Adipocyte (in vitro differentiated cells): ENCODE results near the gene ASIC5.

ENCODE experiments used
- DNase-seq: peaks from one replicate; pipeline ENCODE4 v3.0.0-alpha.2; 2015; ENCODE audit warnings: low read depth
- H3K27me3 ChIP-seq: replicated peaks from 2 replicates; pipeline ENCODE4 v1.7.0; 2013; ENCODE audit warnings: mild to moderate bottlenecking, low read length, moderate library complexity; ENCODE audit not compliant: control insufficient read depth, insufficient read depth
- H3K36me3 ChIP-seq: 2 replicates; pipeline ENCODE4 v1.7.0; 2013; ENCODE audit warnings: low read length, mild to moderate bottlenecking, moderate library complexity; ENCODE audit not compliant: control insufficient read depth, insufficient read depth, severe bottlenecking
- H3K4me1 ChIP-seq: 2 replicates; pipeline ENCODE4 v1.7.0; 2013; ENCODE audit warnings: mild to moderate bottlenecking, low read length, moderate library complexity; ENCODE audit not compliant: control insufficient read depth, insufficient read depth
- H3K4me3 ChIP-seq: 2 replicates; pipeline ENCODE4 v1.7.0; 2013; ENCODE audit warnings: mild to moderate bottlenecking, low read length, moderate library complexity
- H3K9ac ChIP-seq: 2 replicates; pipeline ENCODE4 v1.7.0; 2013; ENCODE audit warnings: mild to moderate bottlenecking, low read length, moderate library complexity
- H3K9me3 ChIP-seq: 2 replicates; pipeline ENCODE4 v1.7.0; 2013; ENCODE audit warnings: mild to moderate bottlenecking, low read length, moderate library complexity; ENCODE audit not compliant: control insufficient read depth

The ASIC5 gene

DNA sequence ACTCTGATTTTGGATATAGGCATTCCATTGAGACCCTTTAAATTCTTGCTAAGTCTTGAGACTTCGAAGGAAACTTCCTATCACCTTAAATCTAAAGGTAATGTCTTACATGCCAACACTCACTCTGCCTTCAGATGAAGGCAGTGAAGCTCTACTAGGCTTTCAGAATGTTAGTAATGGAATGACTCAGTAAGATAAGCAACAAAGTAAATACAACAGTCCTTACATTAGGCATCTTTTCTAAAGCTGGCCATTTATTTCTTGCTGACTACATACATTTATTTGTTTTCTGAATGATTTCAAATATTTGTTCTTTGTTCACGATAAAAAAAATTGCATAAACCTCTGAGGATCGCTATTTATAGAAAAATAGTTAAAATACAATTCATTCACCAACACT is 43.5 kb downstream of the ASIC5 start:
- Histone ChIP-seq H3K9ac (no peak overlapping the region), H3K4me1 (peaks cover 20% of the 10 kb centered on the region), H3K27me3 (no peaks in the 10 kb centered on the region), H3K4me3 (no peak overlapping the region), H3K9me3 (no peaks in the 10 kb centered on the region), H3K36me3 (no peaks in the 10 kb centered on the region)
- peak; percentile 43 for DNase-seq

- DNase-seq = no peak
- H3K9me3 ChIP-seq = no peaks in the 10 kb centered on the region
- no peaks in the 10 kb centered on the region for H3K27me3 ChIP-seq
- no peak overlapping the region for H3K4me3 ChIP-seq
- no peaks in the 10 kb centered on the region for H3K36me3 ChIP-seq
- no peak overlapping the region for H3K9ac ChIP-seq
- H3K4me1 ChIP-seq = peaks cover 20% of the 10 kb centered on the region
Observed at GRCh38 chr4:155820887-155821518, 45.1 kb downstream of the ASIC5 start.

GRCh38 chr4:155819066-155819465 is 47.0 kb downstream of the ASIC5 start:
- no peaks in the 10 kb centered on the region for H3K9me3 ChIP-seq
- no peaks in the 10 kb centered on the region for H3K27me3 ChIP-seq
- peaks cover 20% of the 10 kb centered on the region for H3K4me1 ChIP-seq
- H3K4me3 ChIP-seq = peak overlapping the region; percentile 4
- H3K36me3 ChIP-seq = no peaks in the 10 kb centered on the region
- H3K9ac ChIP-seq = no peak overlapping the region
- DNase-seq = peak; percentile 50

DNA sequence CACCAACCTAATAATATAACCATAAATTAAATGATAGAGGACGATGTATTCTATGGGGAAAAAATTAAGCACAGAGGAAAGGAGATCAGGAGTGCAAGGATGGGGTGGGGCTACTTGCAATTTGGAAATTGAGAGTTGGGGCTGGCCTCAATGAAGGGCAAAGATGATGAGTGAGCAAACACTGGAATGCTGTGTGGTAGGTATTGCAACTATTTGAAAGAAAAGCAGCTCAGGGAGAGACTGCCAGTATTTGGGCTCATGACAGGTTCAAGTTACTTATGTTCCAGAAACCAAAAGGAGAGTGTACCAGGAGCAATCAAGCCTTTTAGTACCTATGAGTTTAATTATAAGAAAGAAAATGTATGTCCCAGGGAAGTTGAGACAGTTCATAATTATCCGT is 47.4 kb downstream of the ASIC5 start:
- H3K36me3 ChIP-seq = no peaks in the 10 kb centered on the region
- H3K4me1 ChIP-seq = peaks cover 20% of the 10 kb centered on the region
- H3K9ac ChIP-seq = no peak overlapping the region
- DNase-seq = peak; percentile 61
- H3K27me3 ChIP-seq = no peaks in the 10 kb centered on the region
- peak overlapping the region; percentile 4 for H3K4me3 ChIP-seq
- H3K9me3 ChIP-seq = no peaks in the 10 kb centered on the region

DNA sequence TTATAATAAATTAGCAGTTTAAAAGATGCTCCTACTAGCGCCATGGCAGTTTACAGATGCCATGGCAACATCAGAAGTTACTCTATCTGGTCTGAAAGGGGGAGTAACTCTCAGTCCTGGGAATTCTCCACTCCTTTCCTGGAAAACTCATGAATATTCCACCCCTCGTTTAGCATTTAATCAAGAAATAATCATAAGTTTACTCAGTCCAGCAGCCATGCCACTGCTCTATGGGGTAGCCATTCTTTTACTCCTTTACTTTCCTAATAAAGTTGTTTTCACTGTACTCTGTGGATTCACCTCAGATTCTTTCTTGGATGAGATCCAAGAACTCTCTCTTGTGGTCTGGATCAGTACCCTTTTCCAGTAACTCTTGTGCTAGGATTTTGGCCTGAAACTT is 55.0 kb downstream of the ASIC5 start:
- Histone ChIP-seq H3K27me3 (no peaks in the 10 kb centered on the region), H3K4me1 (peaks cover 8% of the 10 kb centered on the region), H3K36me3 (no peaks in the 10 kb centered on the region), H3K9ac (no peak overlapping the region), H3K4me3 (no peak overlapping the region), H3K9me3 (no peaks in the 10 kb centered on the region)
- no peak for DNase-seq

GRCh38 chr4:155809835-155810234 is 56.2 kb downstream of the ASIC5 start:
- Histone ChIP-seq H3K9me3 (no peaks in the 10 kb centered on the region), H3K27me3 (no peaks in the 10 kb centered on the region), H3K4me1 (peaks cover 13% of the 10 kb centered on the region), H3K36me3 (no peaks in the 10 kb centered on the region), H3K9ac (no peak overlapping the region), H3K4me3 (no peak overlapping the region)
- DNase-seq = peak; percentile 93

GRCh38 chr4:155807021-155807420 is 59.1 kb downstream of the ASIC5 start:
- Histone ChIP-seq H3K9ac (no peak overlapping the region), H3K4me1 (peaks cover 14% of the 10 kb centered on the region), H3K4me3 (no peak overlapping the region), H3K9me3 (no peaks in the 10 kb centered on the region), H3K36me3 (no peaks in the 10 kb centered on the region), H3K27me3 (no peaks in the 10 kb centered on the region)
- peak; percentile 66 for DNase-seq

DNA sequence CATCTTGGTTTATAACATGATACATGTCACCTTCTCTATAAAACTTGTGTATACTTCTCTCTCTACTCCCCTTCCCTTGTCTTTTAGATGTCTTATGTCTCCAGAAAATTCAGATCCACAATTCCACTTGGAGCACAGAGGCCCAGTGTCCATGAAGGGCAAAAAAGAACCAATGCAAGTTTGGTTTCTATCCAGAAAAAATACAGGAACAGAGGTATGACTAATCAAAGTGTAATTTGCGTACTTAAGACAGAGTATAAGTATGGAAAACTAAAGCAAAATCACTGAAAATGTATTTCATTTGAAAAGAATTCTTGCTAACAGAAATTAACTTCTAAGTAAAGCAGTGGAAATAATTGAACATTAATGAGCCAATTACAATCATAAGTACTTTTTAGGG is 61.1 kb downstream of the ASIC5 start:
- Histone ChIP-seq H3K4me3 (no peak overlapping the region), H3K4me1 (peaks cover 14% of the 10 kb centered on the region), H3K36me3 (no peaks in the 10 kb centered on the region), H3K9ac (no peak overlapping the region), H3K27me3 (no peaks in the 10 kb centered on the region), H3K9me3 (no peaks in the 10 kb centered on the region)
- DNase-seq = peak; percentile 59

GRCh38 chr4:155802190-155802959 is 63.7 kb downstream of the ASIC5 start:
- Histone ChIP-seq H3K9me3 (no peaks in the 10 kb centered on the region), H3K9ac (no peak overlapping the region), H3K4me1 (peaks cover 14% of the 10 kb centered on the region), H3K36me3 (no peaks in the 10 kb centered on the region), H3K4me3 (no peak overlapping the region), H3K27me3 (no peaks in the 10 kb centered on the region)
- DNase-seq = no peak

GRCh38 chr4:155800685-155801343 is 65.3 kb downstream of the ASIC5 start:
- no peak for DNase-seq
- Histone ChIP-seq H3K9me3 (no peaks in the 10 kb centered on the region), H3K4me1 (peaks cover 7% of the 10 kb centered on the region), H3K4me3 (no peak overlapping the region), H3K9ac (no peak overlapping the region), H3K27me3 (no peaks in the 10 kb centered on the region), H3K36me3 (no peaks in the 10 kb centered on the region)

DNA sequence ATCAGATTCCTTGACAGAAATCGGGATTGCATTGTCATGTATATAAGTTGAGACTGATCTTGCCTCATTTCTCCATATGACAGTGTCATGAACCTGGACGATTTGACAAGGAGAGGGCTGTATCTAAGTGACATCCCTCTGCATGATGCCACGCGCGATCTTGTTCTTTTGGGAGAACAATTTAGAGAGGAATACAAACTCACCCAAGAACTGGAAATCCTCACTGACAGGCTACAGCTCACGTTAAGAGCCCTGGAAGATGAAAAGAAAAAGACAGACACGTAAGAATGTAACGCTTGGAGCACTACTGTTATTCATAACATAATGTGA is 66.3 kb downstream of the ASIC5 start:
- no peaks in the 10 kb centered on the region for H3K9me3 ChIP-seq
- H3K36me3 ChIP-seq = no peaks in the 10 kb centered on the region
- no peak overlapping the region for H3K9ac ChIP-seq
- no peak overlapping the region for H3K4me3 ChIP-seq
- peaks cover under 1% of the 10 kb centered on the region for H3K4me1 ChIP-seq
- no peak for DNase-seq
- no peaks in the 10 kb centered on the region for H3K27me3 ChIP-seq
